A673 (cell line): ENCODE results near the gene SLC5A7. TPM values are rescaled to one million over a fixed set of nuclear protein-coding genes. Genes with fewer than 3 reads are reported as not detected.

Experiments
- BruUV-seq: library from RNA; stranded (reverse); fragments of 400-500 nt; replicated peaks from 2 replicates; lab custom pipeline; 2021; lab: Mats Ljungman, UMichigan
- CTCF ChIA-PET: fragments of 300-600 bp; sonication (Branson Sonifier 250); formaldehyde crosslinking; loops from one replicate; lab custom pipeline; 2022; ENCODE audit warnings: antibody characterized with exemption; lab: Charles Lee
- POLR2A ChIA-PET: fragments of 300-600 bp; sonication (Branson Sonifier 250); formaldehyde crosslinking; loops from one replicate; lab custom pipeline; 2022; ENCODE audit warnings: antibody characterized with exemption; ENCODE audit not compliant: low non-redundant PET; lab: Charles Lee
- DNase-seq: peaks from one replicate; pipeline ENCODE4 v3.0.0-alpha.2; 2015; ENCODE audit warnings: low spot score
- H3K27ac ChIP-seq: fragments of 200-600 bp; sonication (generic); 2 replicates; pipeline ENCODE4 v1.5.1; 2016; ENCODE audit warnings: mixed run types, low read depth, mild to moderate bottlenecking, mixed read lengths, antibody characterized with exemption, low read length; ENCODE audit not compliant: poor library complexity, severe bottlenecking
- H3K27me3 ChIP-seq: fragments of 200-600 bp; sonication (generic); replicated peaks from 2 replicates; pipeline ENCODE4 v1.6.1; 2017; ENCODE audit warnings: mixed run types, low read depth, mild to moderate bottlenecking, mixed read lengths, antibody characterized with exemption, low read length; ENCODE audit not compliant: insufficient read depth, poor library complexity
- H3K36me3 ChIP-seq: fragments of 200-600 bp; sonication (generic); 2 replicates; pipeline ENCODE4 v1.6.1; 2016; ENCODE audit warnings: mixed run types, mild to moderate bottlenecking, mixed read lengths, antibody characterized with exemption, low read length; ENCODE audit not compliant: insufficient read depth, poor library complexity, severe bottlenecking
- H3K4me1 ChIP-seq: fragments of 200-600 bp; sonication (generic); 2 replicates; pipeline ENCODE4 v1.6.1; 2017; ENCODE audit warnings: mixed run types, mild to moderate bottlenecking, mixed read lengths, antibody characterized with exemption, low read length; ENCODE audit not compliant: insufficient read depth, poor library complexity, severe bottlenecking
- H3K4me3 ChIP-seq: fragments of 200-600 bp; sonication (generic); 2 replicates; pipeline ENCODE4 v1.5.1; 2016; ENCODE audit warnings: low read depth, mixed run types, mild to moderate bottlenecking, mixed read lengths, low read length; ENCODE audit not compliant: poor library complexity, severe bottlenecking
- H3K9me3 ChIP-seq: fragments of 200-600 bp; sonication (generic); 2 replicates; pipeline ENCODE4 v1.6.1; 2016; ENCODE audit warnings: mixed run types, low read depth, mild to moderate bottlenecking, mixed read lengths, antibody characterized with exemption, low read length; ENCODE audit not compliant: poor library complexity, severe bottlenecking
- CTCF ChIP-seq: fragments of 300-800, 200-600 bp; sonication (generic); conservative IDR thresholded peaks from 2 replicates; pipeline ENCODE4 v1.5.1; 2017; ENCODE audit warnings: low read depth, mild to moderate bottlenecking, antibody characterized with exemption, low read length, moderate library complexity, mixed read lengths
- EZH2 ChIP-seq: fragments of 200-600 bp; sonication (generic); IDR thresholded peaks from 2 replicates; pipeline ENCODE4 v1.6.1; 2017; ENCODE audit warnings: borderline replicate concordance, low read depth, mild to moderate bottlenecking, mixed read lengths, antibody characterized with exemption, low read length; ENCODE audit not compliant: poor library complexity, severe bottlenecking
- intact Hi-C: fragments of 100-400 bp; cut with micrococcal nuclease; formaldehyde crosslinking; loops from one replicate; pipeline ENCODE4 v1.10.0; 2022; ENCODE audit not compliant: unreplicated experiment
- total RNA-seq: library from RNA; stranded (reverse); gene quantifications from 2 replicates; pipeline ENCODE4 v1.2.3, GENCODE V29; 2021

SLC5A7 gene
- total RNA-seq, 1 experiment from 2014 or later = not detected

- no peak for DNase-seq
- POLR2A ChIA-PET = no interaction called here
- BruUV-seq = no TSS peak
Measured at GRCh38 chr2:108048752-108049151, 62.4 kb downstream of the SLC5A7 start.

GRCh38 chr2:108058576-108059137, 72.3 kb downstream of the SLC5A7 start:
- TF ChIP-seq CTCF (no peak), EZH2 (no peak)
- Histone ChIP-seq H3K4me3 (no peak overlapping the region), H3K9me3 (no peaks in the 10 kb centered on the region), H3K27ac (no peak overlapping the region), H3K4me1 (no peaks in the 10 kb centered on the region), H3K36me3 (no peaks in the 10 kb centered on the region), H3K27me3 (no peaks in the 10 kb centered on the region)
- ChIA-PET CTCF (no interaction called here), POLR2A (no interaction called here)
- no peak for DNase-seq
- BruUV-seq = no TSS peak
- intact Hi-C loops = no loop called here

More at GRCh38 chr2:108048752-108049151, 62.4 kb downstream of the SLC5A7 start:
- Histone ChIP-seq H3K27ac (no peak overlapping the region), H3K4me1 (no peaks in the 10 kb centered on the region), H3K9me3 (peaks cover 3% of the 10 kb centered on the region), H3K4me3 (no peak overlapping the region), H3K27me3 (no peaks in the 10 kb centered on the region), H3K36me3 (no peaks in the 10 kb centered on the region)
- TF ChIP-seq EZH2 = no peak
- TF ChIP-seq CTCF = no peak
- CTCF ChIA-PET = no interaction called here
- intact Hi-C loops = no loop called here

- no peaks in the 10 kb centered on the region for H3K27me3 ChIP-seq
- H3K4me1 ChIP-seq = no peaks in the 10 kb centered on the region
- no peaks in the 10 kb centered on the region for H3K36me3 ChIP-seq
- DNase-seq = no peak
- H3K9me3 ChIP-seq = no peaks in the 10 kb centered on the region
- no TSS peak for BruUV-seq
- intact Hi-C loops = no loop called here
- H3K4me3 ChIP-seq = no peak overlapping the region
- ChIA-PET CTCF (no interaction called here), POLR2A (no interaction called here)
- TF ChIP-seq EZH2 (no peak), CTCF (no peak)
- H3K27ac ChIP-seq = no peak overlapping the region
Measured at GRCh38 chr2:108061439-108062042, 75.2 kb downstream of the SLC5A7 start.

Other genes with a start within 250 kb of the SLC5A7 start
- not detected in 2 replicates for gene RGPD4, start 159.6 kb upstream of the SLC5A7 start, total RNA-seq